ENCODE results near the gene MEGF11. TPM values are rescaled to one million over a fixed set of nuclear protein-coding genes. Genes with fewer than 3 reads are reported as not detected.

The MEGF11 gene
- polyA plus RNA-seq, 1 experiment, result 0.04 TPM

GRCh38 chr15:65981837-65982626 is 271.5 kb downstream of the MEGF11 start:
- ChIA-PET CTCF (interaction anchor here (1.0 kb wide), 1 partner anchor 18 kb away, joined by 3 read pairs; no protein-coding TSS in a partner anchor), POLR2A (interaction anchor here (0.7 kb wide), 1 partner anchor 126 kb away, joined by 3 read pairs; no protein-coding TSS in a partner anchor)
- no peaks in the 10 kb centered on the region for H3K36me3 ChIP-seq (ENCODE audit: control insufficient read depth, insufficient read depth, low read length)
- H3K27me3 ChIP-seq (ENCODE audit: control insufficient read depth, insufficient read depth, low read length), result peaks cover 16% of the 10 kb centered on the region
- TF ChIP-seq CTCF (IDR thresholded peaks at IDR 0.05; ENCODE audit: insufficient read depth, low read depth, low read length), result no peak
- no peak for DNase-seq (ENCODE audit: low read depth)
- no peak overlapping the region for H3K4me3 ChIP-seq (ENCODE audit: low read depth, low read length)

- Histone ChIP-seq H3K27me3 (ENCODE audit: control insufficient read depth, insufficient read depth, low read length) (peaks cover 15% of the 10 kb centered on the region), H3K36me3 (ENCODE audit: control insufficient read depth, insufficient read depth, low read length) (no peaks in the 10 kb centered on the region), H3K4me3 (ENCODE audit: low read depth, low read length) (no peak overlapping the region)
- TF ChIP-seq CTCF (IDR thresholded peaks at IDR 0.05; ENCODE audit: insufficient read depth, low read depth, low read length), result peak; percentile 84
- ChIA-PET CTCF (interaction anchor here (1.0 to 2.5 kb wide), 4 partner anchors 8 to 187 kb away, joined by 4 to 6 read pairs (median 5); no protein-coding TSS in a partner anchor), POLR2A (no interaction called here)
- peak; percentile 4 for DNase-seq (ENCODE audit: low read depth)
These were observed 272.6 kb downstream of the MEGF11 start for GRCh38 chr15:65980824-65981456.

- Histone ChIP-seq H3K36me3 (ENCODE audit: control insufficient read depth, insufficient read depth, low read length) (no peaks in the 10 kb centered on the region), H3K4me3 (ENCODE audit: low read depth, low read length) (no peak overlapping the region), H3K27me3 (ENCODE audit: control insufficient read depth, insufficient read depth, low read length) (peaks cover 15% of the 10 kb centered on the region)
- CTCF ChIA-PET, result interaction anchor here (0.8 to 2.5 kb wide), 6 partner anchors 9 to 309 kb away, joined by 3 to 6 read pairs (median 4); no protein-coding TSS in a partner anchor
- POLR2A ChIA-PET, result no interaction called here
- TF ChIP-seq CTCF (IDR thresholded peaks at IDR 0.05; ENCODE audit: insufficient read depth, low read depth, low read length), result no peak
- no peak for DNase-seq (ENCODE audit: low read depth)
These were observed 273.7 kb downstream of the MEGF11 start for GRCh38 chr15:65979837-65980236.

- CTCF ChIA-PET, result interaction anchor here (0.8 to 2.5 kb wide), 4 partner anchors 9 to 310 kb away, joined by 3 to 6 read pairs (median 5); no protein-coding TSS in a partner anchor
These were observed 274.2 kb downstream of the MEGF11 start for GRCh38 chr15:65979316-65979715.

More at GRCh38 chr15:65979316-65979715, 274.2 kb downstream of the MEGF11 start:
- no peak for TF ChIP-seq CTCF (IDR thresholded peaks at IDR 0.05; ENCODE audit: insufficient read depth, low read depth, low read length)
- Histone ChIP-seq H3K36me3 (ENCODE audit: control insufficient read depth, insufficient read depth, low read length) (no peaks in the 10 kb centered on the region), H3K4me3 (ENCODE audit: low read depth, low read length) (no peak overlapping the region), H3K27me3 (ENCODE audit: control insufficient read depth, insufficient read depth, low read length) (peaks cover 15% of the 10 kb centered on the region)
- no peak for DNase-seq (ENCODE audit: low read depth)
- POLR2A ChIA-PET, result no interaction called here
